Ovary (tissue), 3 donors: ENCODE data around the gene SALL1.

Experiments used
- POLR2A ChIP-seq: fragments of 450-650 bp; IDR thresholded peaks from one replicate; pipeline ENCODE4 v1.6.1; 2017; ENCODE audit warnings: antibody characterized with exemption, mild to moderate bottlenecking, moderate library complexity
- TF ChIP-seq, protein P1 (sequence below), 3 donors: fragments of 450-650 bp in 2 of 3; fragments of 200-600 bp in 1 of 3; IDR thresholded peaks; one replicate each; pipeline versions ENCODE4 v1.5.1 to v1.8.0; 2016 to 2022; ENCODE audit warnings: antibody characterized with exemption in 3 of 3, mild to moderate bottlenecking in 1 of 3
- donor health status: DM: no; HTN: no; CAD: no.

DNA sequence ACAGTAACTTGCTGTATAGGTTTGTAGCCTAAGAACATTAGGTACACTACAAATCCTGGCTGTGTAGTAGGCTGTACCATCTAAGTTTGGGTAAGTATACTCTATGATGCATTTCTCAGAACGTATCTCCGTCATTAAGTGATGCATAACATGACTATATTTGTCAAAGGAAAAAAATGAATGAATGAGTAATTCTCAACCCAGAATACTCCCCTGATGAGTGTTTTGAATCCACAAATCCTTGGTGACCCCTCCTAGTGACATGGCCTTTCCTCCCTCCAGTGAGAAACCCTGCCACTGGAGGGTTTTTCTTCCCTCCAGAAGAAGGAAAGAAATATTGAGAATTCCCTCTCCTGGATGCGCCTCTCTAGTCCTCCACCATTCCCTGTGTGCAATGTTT lies 24.0 kb upstream of the SALL1 start:
- TF ChIP-seq, protein P1, sequence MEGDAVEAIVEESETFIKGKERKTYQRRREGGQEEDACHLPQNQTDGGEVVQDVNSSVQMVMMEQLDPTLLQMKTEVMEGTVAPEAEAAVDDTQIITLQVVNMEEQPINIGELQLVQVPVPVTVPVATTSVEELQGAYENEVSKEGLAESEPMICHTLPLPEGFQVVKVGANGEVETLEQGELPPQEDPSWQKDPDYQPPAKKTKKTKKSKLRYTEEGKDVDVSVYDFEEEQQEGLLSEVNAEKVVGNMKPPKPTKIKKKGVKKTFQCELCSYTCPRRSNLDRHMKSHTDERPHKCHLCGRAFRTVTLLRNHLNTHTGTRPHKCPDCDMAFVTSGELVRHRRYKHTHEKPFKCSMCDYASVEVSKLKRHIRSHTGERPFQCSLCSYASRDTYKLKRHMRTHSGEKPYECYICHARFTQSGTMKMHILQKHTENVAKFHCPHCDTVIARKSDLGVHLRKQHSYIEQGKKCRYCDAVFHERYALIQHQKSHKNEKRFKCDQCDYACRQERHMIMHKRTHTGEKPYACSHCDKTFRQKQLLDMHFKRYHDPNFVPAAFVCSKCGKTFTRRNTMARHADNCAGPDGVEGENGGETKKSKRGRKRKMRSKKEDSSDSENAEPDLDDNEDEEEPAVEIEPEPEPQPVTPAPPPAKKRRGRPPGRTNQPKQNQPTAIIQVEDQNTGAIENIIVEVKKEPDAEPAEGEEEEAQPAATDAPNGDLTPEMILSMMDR (IDR thresholded peaks at IDR 0.05), result no peak
- TF ChIP-seq POLR2A, result no peak
